Mesothelial cell of epicardium (in vitro differentiated cells): ENCODE measurements around the gene ARHGEF17. TPM values are rescaled to one million over a fixed set of nuclear protein-coding genes. Genes with fewer than 3 reads are reported as not detected.

Experiments
- DNase-seq, 2 experiments: peaks; one replicate each; pipeline ENCODE4 v3.0.0; 2021; ENCODE audit warnings: low spot score in 2 of 2; ENCODE audit not compliant: unreplicated experiment in 2 of 2
- H3K27ac Mint-ChIP-seq: 2 replicates; pipeline ENCODE4 v1.8.0; 2021; ENCODE audit warnings: mixed read lengths
- H3K27me3 Mint-ChIP-seq: 2 replicates; pipeline ENCODE4 v1.8.0; 2021; ENCODE audit warnings: low read depth, mixed read lengths
- H3K36me3 Mint-ChIP-seq: 2 replicates; pipeline ENCODE4 v1.8.0; 2021; ENCODE audit warnings: mixed read lengths
- H3K4me1 Mint-ChIP-seq: 2 replicates; pipeline ENCODE4 v1.8.0; 2021; ENCODE audit warnings: mixed read lengths
- H3K4me3 Mint-ChIP-seq: 2 replicates; pipeline ENCODE4 v1.8.0; 2021; ENCODE audit warnings: mild to moderate bottlenecking, moderate library complexity, mixed read lengths
- H3K9me3 Mint-ChIP-seq: 2 replicates; pipeline ENCODE4 v1.8.0; 2021; ENCODE audit warnings: mixed read lengths
- total RNA-seq: library from RNA; stranded (reverse); gene quantifications from 3 replicates; pipeline ENCODE4 v1.2.1, GENCODE V29; 2021
- TF ChIP-seq, protein P1 (sequence below): fragments of 200-600 bp; sonication (generic); IDR thresholded peaks from one replicate; pipeline ENCODE4 v1.5.0; 2021; ENCODE audit warnings: antibody characterized with exemption; ENCODE audit not compliant: unreplicated experiment

The ARHGEF17 gene
- total RNA-seq, 1 donor from 2014 or later: 150 TPM

DNA sequence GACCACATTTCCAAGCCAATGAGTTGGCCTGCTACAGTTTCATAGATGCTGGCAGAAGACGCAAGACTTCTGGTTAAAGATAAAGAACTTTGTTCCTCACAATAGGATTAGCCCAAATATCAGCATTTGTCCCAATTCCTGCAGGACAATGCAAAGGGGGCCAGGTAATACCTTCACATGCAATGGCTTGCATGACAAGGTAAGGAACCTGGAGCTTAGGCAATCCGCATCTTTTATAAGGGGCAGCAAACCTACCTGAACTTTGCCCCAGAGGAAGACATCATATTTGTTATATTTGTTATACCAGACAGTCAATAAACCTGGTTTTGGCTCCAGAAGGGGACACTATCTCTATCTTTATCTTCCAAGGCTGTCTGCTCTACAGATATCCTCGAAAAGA lies 30.6 kb upstream of the ARHGEF17 start:
- H3K36me3 Mint-ChIP-seq: no peaks in the 10 kb centered on the region
- H3K27me3 Mint-ChIP-seq: peaks cover 5% of the 10 kb centered on the region
- DNase-seq: no peak
- H3K4me1 Mint-ChIP-seq: peaks cover 10% of the 10 kb centered on the region
- TF ChIP-seq, protein P1, sequence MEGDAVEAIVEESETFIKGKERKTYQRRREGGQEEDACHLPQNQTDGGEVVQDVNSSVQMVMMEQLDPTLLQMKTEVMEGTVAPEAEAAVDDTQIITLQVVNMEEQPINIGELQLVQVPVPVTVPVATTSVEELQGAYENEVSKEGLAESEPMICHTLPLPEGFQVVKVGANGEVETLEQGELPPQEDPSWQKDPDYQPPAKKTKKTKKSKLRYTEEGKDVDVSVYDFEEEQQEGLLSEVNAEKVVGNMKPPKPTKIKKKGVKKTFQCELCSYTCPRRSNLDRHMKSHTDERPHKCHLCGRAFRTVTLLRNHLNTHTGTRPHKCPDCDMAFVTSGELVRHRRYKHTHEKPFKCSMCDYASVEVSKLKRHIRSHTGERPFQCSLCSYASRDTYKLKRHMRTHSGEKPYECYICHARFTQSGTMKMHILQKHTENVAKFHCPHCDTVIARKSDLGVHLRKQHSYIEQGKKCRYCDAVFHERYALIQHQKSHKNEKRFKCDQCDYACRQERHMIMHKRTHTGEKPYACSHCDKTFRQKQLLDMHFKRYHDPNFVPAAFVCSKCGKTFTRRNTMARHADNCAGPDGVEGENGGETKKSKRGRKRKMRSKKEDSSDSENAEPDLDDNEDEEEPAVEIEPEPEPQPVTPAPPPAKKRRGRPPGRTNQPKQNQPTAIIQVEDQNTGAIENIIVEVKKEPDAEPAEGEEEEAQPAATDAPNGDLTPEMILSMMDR: no peak
- no peak overlapping the region for H3K4me3 Mint-ChIP-seq
- H3K27ac Mint-ChIP-seq: no peak overlapping the region
- no peaks in the 10 kb centered on the region for H3K9me3 Mint-ChIP-seq

DNA sequence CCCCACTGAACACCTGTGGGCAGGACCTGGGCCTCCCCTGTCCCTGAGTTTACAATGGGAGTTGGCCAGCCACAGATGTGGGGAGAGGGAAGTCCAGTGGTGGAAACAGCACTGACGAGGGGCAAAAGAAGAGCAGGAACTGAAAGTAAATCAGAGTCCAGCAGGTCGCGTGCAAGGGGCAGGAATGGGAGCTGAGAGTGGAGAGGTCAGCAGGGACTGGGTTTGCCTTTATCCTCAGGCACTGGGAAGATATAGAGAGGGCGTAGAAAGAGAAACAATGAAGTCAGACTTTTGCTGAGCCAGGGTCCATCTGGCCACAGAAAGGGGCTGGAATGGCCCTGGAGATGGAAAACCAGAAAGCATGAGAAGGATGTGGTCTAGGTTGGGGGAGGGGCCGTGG lies 27.4 kb upstream of the ARHGEF17 start:
- no peak for DNase-seq
- Mint-ChIP-seq H3K9me3 (no peaks in the 10 kb centered on the region), H3K4me1 (peaks cover 4% of the 10 kb centered on the region), H3K4me3 (no peak overlapping the region), H3K27me3 (no peaks in the 10 kb centered on the region), H3K36me3 (no peaks in the 10 kb centered on the region), H3K27ac (no peak overlapping the region)
- TF ChIP-seq, protein P1: no peak

DNA sequence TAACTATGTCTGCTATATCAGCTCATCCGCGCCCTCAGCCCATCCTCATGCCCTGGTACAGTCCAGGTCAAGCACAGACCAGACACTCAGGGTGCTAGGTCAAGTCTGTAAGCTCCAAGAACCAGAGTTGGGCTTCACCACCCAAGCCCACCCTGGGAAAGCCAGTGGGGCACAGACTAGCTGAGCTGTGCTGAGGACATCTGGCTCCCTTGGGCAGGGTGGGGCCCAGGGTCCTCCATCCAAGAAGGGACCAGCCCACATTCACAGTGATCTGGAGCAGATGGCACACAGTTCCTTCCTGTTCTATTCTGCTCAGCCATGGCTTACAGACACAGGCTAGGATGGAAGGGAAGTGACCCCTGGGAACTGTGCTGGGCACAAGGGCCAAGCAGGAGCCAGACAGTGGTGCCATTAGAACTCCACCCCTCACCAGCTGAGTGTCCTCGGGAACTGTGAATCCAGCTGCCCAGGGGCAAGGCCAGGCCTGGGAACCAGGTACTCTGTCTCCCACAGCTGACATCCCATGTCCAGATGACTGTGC lies 26.8 kb upstream of the ARHGEF17 start:
- H3K27ac Mint-ChIP-seq: no peak overlapping the region
- TF ChIP-seq, protein P1: no peak
- H3K4me3 Mint-ChIP-seq: no peak overlapping the region
- H3K36me3 Mint-ChIP-seq: no peaks in the 10 kb centered on the region
- H3K4me1 Mint-ChIP-seq: peaks cover 4% of the 10 kb centered on the region
- no peaks in the 10 kb centered on the region for H3K27me3 Mint-ChIP-seq
- no peaks in the 10 kb centered on the region for H3K9me3 Mint-ChIP-seq
- DNase-seq: no peak

DNA sequence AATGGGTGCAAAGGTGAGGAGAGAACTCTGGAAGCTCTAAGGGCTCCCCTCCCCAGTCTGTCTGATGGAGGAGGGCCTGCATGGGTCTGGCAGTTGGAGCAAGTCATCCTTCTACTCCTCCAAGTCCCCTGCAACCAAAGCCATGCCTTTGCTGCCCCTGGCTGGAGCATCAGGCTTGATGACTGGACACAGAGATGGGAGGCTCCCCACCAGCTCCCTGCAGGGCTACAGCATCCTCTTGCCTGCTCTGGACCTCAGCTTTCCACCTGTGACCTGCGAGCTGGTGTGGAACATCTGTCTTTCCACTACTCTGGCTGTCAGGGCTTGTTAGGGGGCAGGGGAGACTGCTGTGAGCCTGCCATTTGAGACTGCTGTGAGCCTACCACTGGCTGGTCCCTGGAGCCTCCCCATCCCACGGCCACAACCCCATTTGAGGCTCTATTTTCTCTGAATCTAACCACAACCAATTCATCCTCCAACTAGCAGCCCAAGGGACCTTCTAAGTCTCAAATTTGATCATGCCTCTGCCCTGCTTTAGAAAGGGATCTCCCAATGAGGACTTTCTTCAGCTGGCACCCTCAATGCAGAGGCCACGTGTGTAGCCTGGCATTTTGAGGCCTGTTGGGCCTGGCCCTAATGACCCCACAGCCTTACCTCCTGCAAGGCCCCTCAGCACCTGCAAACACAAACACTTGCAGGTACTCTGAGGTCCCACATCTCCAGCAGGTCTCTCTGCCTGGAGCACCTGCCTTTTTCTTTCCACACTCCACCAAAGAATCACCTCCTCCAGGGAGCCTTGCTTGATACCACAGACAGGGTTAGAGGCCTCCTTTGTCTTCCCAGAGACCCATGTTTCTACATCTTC lies 26.0 kb upstream of the ARHGEF17 start:
- no peak for DNase-seq
- Mint-ChIP-seq H3K9me3 (no peaks in the 10 kb centered on the region), H3K4me1 (peaks cover 5% of the 10 kb centered on the region), H3K4me3 (no peak overlapping the region), H3K36me3 (no peaks in the 10 kb centered on the region), H3K27me3 (no peaks in the 10 kb centered on the region), H3K27ac (no peak overlapping the region)
- TF ChIP-seq, protein P1: no peak

DNA sequence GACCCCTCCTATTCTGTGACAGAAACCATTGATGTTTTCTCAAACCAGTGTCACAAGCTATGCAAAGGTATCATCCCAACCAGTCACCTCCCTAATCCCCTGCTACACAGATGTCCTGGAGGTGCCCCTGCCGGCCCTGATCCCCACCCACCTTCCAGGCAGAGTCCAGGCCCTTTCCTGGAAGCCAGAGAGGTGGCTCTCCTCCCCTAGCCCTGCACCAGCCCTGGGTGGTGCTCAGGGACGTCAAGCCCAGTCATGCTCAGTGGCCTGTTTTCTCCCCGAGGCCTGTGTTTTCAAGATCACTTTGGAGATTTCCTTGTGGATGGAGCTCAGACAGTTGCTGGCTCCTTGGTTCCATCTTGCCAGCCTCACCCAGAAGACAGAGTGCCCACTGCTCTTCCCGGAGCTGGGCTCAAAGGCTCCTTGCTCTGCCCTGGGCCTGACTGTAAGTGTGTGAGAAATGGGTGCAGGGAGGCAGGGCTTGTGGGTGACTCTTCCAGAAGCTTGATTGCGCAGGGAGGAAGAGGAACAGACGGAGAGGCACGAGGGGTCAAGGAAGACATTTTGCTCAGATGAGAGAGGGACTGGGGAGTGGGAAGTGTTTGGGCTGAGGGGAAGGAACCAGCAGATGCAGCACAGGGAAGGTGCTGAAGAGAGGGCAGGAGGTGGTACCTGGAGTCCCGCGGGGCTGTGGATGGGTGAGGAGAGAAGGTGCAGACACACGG lies 24.6 kb upstream of the ARHGEF17 start:
- TF ChIP-seq, protein P1: no peak
- Mint-ChIP-seq H3K4me3 (no peak overlapping the region), H3K27ac (no peak overlapping the region), H3K9me3 (no peaks in the 10 kb centered on the region), H3K4me1 (peaks cover 16% of the 10 kb centered on the region), H3K27me3 (no peaks in the 10 kb centered on the region), H3K36me3 (no peaks in the 10 kb centered on the region)
- DNase-seq: no peak
